K562 (cell line): ENCODE data around the gene FRMD4B.

Experiments
- SAFB2 ChIP-seq: fragments of 200-400 bp; formaldehyde crosslinking; IDR thresholded peaks from 2 replicates; pipeline ENCODE4 v1.6.1; 2018; ENCODE audit warnings: borderline replicate concordance, low read length, low read depth, moderate library complexity; ENCODE audit not compliant: severe bottlenecking
- TFAM ChIP-seq: fragments of 250-450 bp; sonication (Bioruptor Pico); conservative IDR thresholded peaks from 2 replicates; pipeline ENCODE4 v1.5.0; 2021; ENCODE audit warnings: mild to moderate bottlenecking, moderate library complexity

DNA sequence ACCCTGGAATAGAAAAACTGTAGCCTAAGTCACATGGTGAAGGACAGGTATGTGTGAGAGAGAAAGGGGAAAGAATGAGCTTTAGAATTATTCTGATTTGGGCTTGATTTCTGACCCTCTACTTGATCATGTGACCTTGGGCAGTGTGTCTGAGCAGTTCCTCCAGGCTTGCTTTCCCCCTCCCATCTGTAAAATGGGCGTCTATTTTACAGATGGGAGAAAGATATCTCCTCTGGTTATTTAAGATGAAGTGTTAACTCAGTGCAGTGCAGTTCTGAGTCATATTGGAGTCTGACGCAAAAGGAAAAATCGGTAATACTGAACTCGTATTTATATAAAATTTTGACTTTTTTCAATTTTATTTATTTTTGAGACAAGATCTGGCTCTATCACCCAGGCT lies 225.4 kb downstream of the FRMD4B start:
- no peak for TF ChIP-seq SAFB2
- no peak for TF ChIP-seq TFAM (CRISPR knock-in tag)
